A549 (cell line): Measurements from ENCODE around the gene ULK1. TPM values are rescaled to one million over a fixed set of nuclear protein-coding genes. Genes with fewer than 3 reads are reported as not detected.

Experiments used
- ATAC-seq, 2 experiments: fragments of 200-7000 bp in 1 of 2; fragments of >200 bp in 1 of 2; cut with Nextera tagmentation in 1 of 2; cut with Tn5 transposase in 1 of 2; 3 replicates each; pipeline versions ENCODE4 v1.8.0 to v1.9.1; 2018 to 2020; ENCODE audit warnings: mild to moderate bottlenecking in 1 of 2, moderate library complexity in 1 of 2
- CTCF ChIA-PET: fragments of 300-600 bp; sonication (Branson Sonifier 250); formaldehyde crosslinking; extraction: SDS; loops from one replicate; lab custom pipeline; 2021; ENCODE audit warnings: antibody characterized with exemption, inconsistent platforms; lab: Yijun Ruan, JAX
- POLR2A ChIA-PET: fragments of 350-600 bp; formaldehyde crosslinking; extraction: SDS; loops from one replicate; lab custom pipeline; 2021; ENCODE audit warnings: antibody characterized with exemption, inconsistent platforms; lab: Yijun Ruan, JAX
- DNase-seq, 2 experiments: peaks; one replicate each; pipeline versions ENCODE4 v3.0.0 to v3.0.0-alpha.2; 2011 to 2016; ENCODE audit warnings: low read depth in 1 of 2, low spot score in 1 of 2
- FAIRE-seq: peaks from 2 replicates; lab custom pipeline; 2011; peaks lifted over from hg19 to GRCh38; lab: Jason Lieb, UNC
- H3K27ac ChIP-seq, 2 experiments: fragments of >200 bp; sonication (Bioruptor Twin); formaldehyde crosslinking; 3 replicates each; pipeline ENCODE4 v1.5.1; 2016 to 2017
- H3K4me1 ChIP-seq: fragments of >200 bp; sonication (Bioruptor Twin); formaldehyde crosslinking; 3 replicates; pipeline ENCODE4 v1.6.1; 2016
- H3K4me2 ChIP-seq: fragments of >200 bp; sonication (Bioruptor Twin); formaldehyde crosslinking; 3 replicates; pipeline ENCODE4 v1.6.1; 2016
- H3K4me3 ChIP-seq: fragments of >200 bp; sonication (Bioruptor Twin); formaldehyde crosslinking; 3 replicates; pipeline ENCODE4 v1.5.1; 2016
- H3K9me3 ChIP-seq: fragments of >200 bp; sonication (Bioruptor Twin); formaldehyde crosslinking; 3 replicates; pipeline ENCODE4 v1.6.1; 2016
- ATOH8 ChIP-seq: fragments of 250-450 bp; sonication (Bioruptor Pico); IDR thresholded peaks from 2 replicates; pipeline ENCODE4 v1.5.0; 2020; ENCODE audit warnings: low read depth, mild to moderate bottlenecking, moderate library complexity
- BHLHE40 ChIP-seq: IDR thresholded peaks from 2 replicates; pipeline ENCODE4 v1.6.1; 2012; ENCODE audit warnings: low read depth, low read length, inconsistent platforms
- CBX8 ChIP-seq: fragments of 200-600 bp; sonication (generic); IDR thresholded peaks from 2 replicates; pipeline ENCODE4 v1.6.1; 2016
- CHD2 ChIP-seq: fragments of 150-350 bp; IDR thresholded peaks from 2 replicates; pipeline ENCODE4 v1.6.1; 2014; ENCODE audit warnings: low read length; ENCODE audit not compliant: partially characterized antibody
- CHD4 ChIP-seq: fragments of 200-600 bp; sonication (generic); IDR thresholded peaks from 2 replicates; pipeline ENCODE4 v1.6.1; 2016; ENCODE audit warnings: antibody characterized with exemption, mild to moderate bottlenecking, borderline replicate concordance
- CTCF ChIP-seq: fragments of >200 bp; sonication (Bioruptor Twin); formaldehyde crosslinking; IDR thresholded peaks from 3 replicates; pipeline ENCODE4 v1.5.1; 2016
- E2F6 ChIP-seq: IDR thresholded peaks from 2 replicates; pipeline ENCODE4 v1.6.1; 2012; ENCODE audit warnings: low read depth, borderline replicate concordance
- EHMT2 ChIP-seq: fragments of 200-600 bp; sonication (generic); IDR thresholded peaks from 2 replicates; pipeline ENCODE4 v1.6.1; 2016; ENCODE audit warnings: antibody characterized with exemption, low read depth, mild to moderate bottlenecking, moderate library complexity
- EP300 ChIP-seq, 2 experiments: fragments of >200 bp; sonication (Bioruptor Twin); formaldehyde crosslinking; IDR thresholded peaks; 2 replicates in 1 of 2; 3 replicates in 1 of 2; pipeline ENCODE4 v1.6.1; 2016 to 2017
- FOSB ChIP-seq: fragments of 250-450 bp; sonication (Bioruptor Pico); IDR thresholded peaks from 2 replicates; pipeline ENCODE4 v1.5.0; 2020; ENCODE audit warnings: mild to moderate bottlenecking, moderate library complexity
- FOXS1 ChIP-seq: fragments of 250-450 bp; sonication (Bioruptor Pico); IDR thresholded peaks from 2 replicates; pipeline ENCODE4 v1.5.0; 2020; ENCODE audit warnings: mild to moderate bottlenecking, moderate library complexity
- HEYL ChIP-seq: fragments of 250-450 bp; sonication (Bioruptor Pico); IDR thresholded peaks from 2 replicates; pipeline ENCODE4 v1.8.0; 2021; ENCODE audit warnings: mild to moderate bottlenecking, moderate library complexity
- HMGXB4 ChIP-seq: fragments of 250-450 bp; sonication (Bioruptor Pico); IDR thresholded peaks from 2 replicates; pipeline ENCODE4 v1.5.0; 2021; ENCODE audit warnings: mild to moderate bottlenecking, moderate library complexity, borderline replicate concordance
- JUNB ChIP-seq: fragments of >200 bp; sonication (Bioruptor Twin); formaldehyde crosslinking; IDR thresholded peaks from 2 replicates; pipeline ENCODE4 v1.6.1; 2016
- KDM1A ChIP-seq: fragments of 200-600 bp; sonication (generic); IDR thresholded peaks from 2 replicates; pipeline ENCODE4 v1.6.1; 2016; ENCODE audit warnings: low read depth, mild to moderate bottlenecking
- MAFK ChIP-seq: fragments of 450-650 bp; IDR thresholded peaks from 2 replicates; pipeline ENCODE4 v1.6.1; 2014; ENCODE audit not compliant: partially characterized antibody
- MAX ChIP-seq: IDR thresholded peaks from 2 replicates; pipeline ENCODE4 v1.6.1; 2012
- MYC ChIP-seq: IDR thresholded peaks from 2 replicates; pipeline ENCODE4 v1.6.1; 2012; ENCODE audit warnings: mild to moderate bottlenecking, inconsistent platforms, low read length, improper control_type of control experiment, borderline replicate concordance
- NPAS2 ChIP-seq: fragments of 250-450 bp; sonication (Bioruptor Pico); IDR thresholded peaks from 2 replicates; pipeline ENCODE4 v1.8.0; 2022; ENCODE audit warnings: mild to moderate bottlenecking, moderate library complexity, borderline replicate concordance
- RAD21 ChIP-seq, 2 experiments: fragments of >200 bp in 1 of 2; sonication (Bioruptor Twin) in 1 of 2; formaldehyde crosslinking in 1 of 2; IDR thresholded peaks in 1 of 2; conservative IDR thresholded peaks in 1 of 2; 2 replicates in 1 of 2; 3 replicates in 1 of 2; pipeline ENCODE4 v1.6.1; 2012 to 2018; ENCODE audit warnings: inconsistent platforms in 1 of 2
- RARB ChIP-seq: fragments of 250-450 bp; sonication (Bioruptor Pico); IDR thresholded peaks from 2 replicates; pipeline ENCODE4 v1.8.0; 2021; ENCODE audit warnings: mild to moderate bottlenecking, moderate library complexity
- RCOR1 ChIP-seq: fragments of 150-350 bp; IDR thresholded peaks from 2 replicates; pipeline ENCODE4 v1.6.1; 2014; ENCODE audit warnings: antibody characterized with exemption, low read length, low read depth
- RNF2 ChIP-seq: fragments of 200-600 bp; sonication (generic); IDR thresholded peaks from 2 replicates; pipeline ENCODE4 v1.6.1; 2016; ENCODE audit warnings: low read depth, mild to moderate bottlenecking, antibody characterized with exemption, moderate library complexity, borderline replicate concordance
- SMC3 ChIP-seq: fragments of >200 bp; sonication (Bioruptor Twin); formaldehyde crosslinking; IDR thresholded peaks from 3 replicates; pipeline ENCODE4 v1.6.1; 2018; ENCODE audit warnings: inconsistent platforms
- USF2 ChIP-seq: fragments of 450-650 bp; IDR thresholded peaks from 2 replicates; pipeline ENCODE4 v1.6.1; 2014; ENCODE audit warnings: antibody characterized with exemption
- WGBS: methylation state at CpG from one replicate; pipeline ENCODE4 v1.1.6; 2017; ENCODE audit errors: missing lambda C conversion rate; 5-methylcytosine and 5-hydroxymethylcytosine counted together
- polyA plus RNA-seq, 4 experiments: library from polyadenylated mRNA; depleted of rRNA in 3 of 4; stranded (reverse); fragments of >200 nt; fragmentation: RNase III in 1 of 4; extraction: RNeasy Plus Mini Kit Qiagen cat#74134 plus additional on column Dnase treatment in 1 of 4; gene quantifications; 2 replicates in 3 of 4; 3 replicates in 1 of 4; pipeline ENCODE4 v1.2.3, GENCODE V29; 2011 to 2017

ULK1 gene
- polyA plus RNA-seq, 2 of the 4 experiments (the other 2 are of a cell fraction) = 15.1 to 46.2 TPM

- POLR2A ChIA-PET = interaction anchor here (0.6 kb wide), 1 partner anchor 77 kb away, joined by 5 read pairs; no protein-coding TSS in a partner anchor
- peak; percentile 85 to 92 for ATAC-seq
- no peak for TF ChIP-seq EHMT2
- no peak for TF ChIP-seq E2F6
- TF ChIP-seq FOSB (CRISPR knock-in tag) = no peak
- TF ChIP-seq KDM1A = no peak
- TF ChIP-seq HMGXB4 = no peak
- TF ChIP-seq MYC = no peak
- no peak for TF ChIP-seq RCOR1
- no peak for TF ChIP-seq FOXS1 (CRISPR knock-in tag)
- TF ChIP-seq EP300 (IDR thresholded peaks at IDR 0.05) = no peak
- TF ChIP-seq MAX = peak; percentile 51; the same call in 1 of the 2 replicates
- no peak for TF ChIP-seq JUNB
- no peak for TF ChIP-seq RNF2
- no peak for TF ChIP-seq BHLHE40
- peak; percentile 92 for TF ChIP-seq CTCF
- TF ChIP-seq RAD21 (conservative IDR thresholded peaks at IDR 0.05 in 1 of 2, IDR thresholded peaks at IDR 0.05 in 1 of 2) = peak; percentile 99
- TF ChIP-seq MAFK = no peak
- TF ChIP-seq SMC3 = peak; percentile 99
- TF ChIP-seq NPAS2 (CRISPR knock-in tag) = no peak
- no peak for TF ChIP-seq CHD2
- TF ChIP-seq, all 56 proteins: peak for 4
- peak overlapping the region; percentile 46 for H3K4me2 ChIP-seq
- CTCF ChIA-PET = interaction anchor here (0.6 to 5.3 kb wide), 58 partner anchors 9 to 728 kb away, joined by 3 to 58 read pairs (median 5); partner anchors contain the start of genes EP400 and PUS1
- FAIRE-seq (no peak), DNase-seq (peak; percentile 81 to 84)
- H3K9me3 ChIP-seq = no peaks in the 10 kb centered on the region
- H3K4me3 ChIP-seq = no peak overlapping the region
- peak overlapping the region; percentile 73 to 96 for H3K27ac ChIP-seq
- WGBS = 60% methylated on average over 20 of the region's 41 CpGs
- peaks cover 37% of the 10 kb centered on the region for H3K4me1 ChIP-seq
Measured at GRCh38 chr12:131850856-131851559, 43.4 kb upstream of the ULK1 start.

GRCh38 chr12:131851741-131852550, 42.5 kb upstream of the ULK1 start:
- FAIRE-seq = no peak
- H3K4me1 ChIP-seq = peaks cover 37% of the 10 kb centered on the region
- no peak overlapping the region for H3K4me3 ChIP-seq
- DNase-seq = peak in 1 of 2 experiments; percentile 49
- ChIA-PET POLR2A (no interaction called here), CTCF (interaction anchor here (0.6 to 5.3 kb wide), 52 partner anchors 9 to 218 kb away, joined by 3 to 58 read pairs (median 6); partner anchors contain the start of genes EP400 and PUS1)
- ATAC-seq = peak; percentile 12 to 13; a peak in 4 of 6 replicates
- H3K9me3 ChIP-seq = no peaks in the 10 kb centered on the region
- peak overlapping the region; percentile 46 for H3K4me2 ChIP-seq
- peak overlapping the region; percentile 73 to 96 for H3K27ac ChIP-seq
- 87% methylated on average over 35 of the region's 37 CpGs for WGBS
- no peak for TF ChIP-seq CBX8
- no peak for TF ChIP-seq E2F6
- no peak for TF ChIP-seq ATOH8 (CRISPR knock-in tag)
- no peak for TF ChIP-seq HEYL (CRISPR knock-in tag)
- no peak for TF ChIP-seq CHD4
- no peak for TF ChIP-seq RCOR1
- no peak for TF ChIP-seq RARB
- no peak for TF ChIP-seq USF2
